HEK293T (cell line): ENCODE measurements around the gene SGIP1.

Source experiments
- CTCF ChIA-PET: fragments of 350-600 bp; formaldehyde crosslinking; extraction: SDS; loops from one replicate; lab custom pipeline; 2021; ENCODE audit warnings: antibody characterized with exemption, inconsistent platforms; lab: Yijun Ruan, JAX
- POLR2A ChIA-PET: fragments of 350-600 bp; formaldehyde crosslinking; extraction: SDS; loops from one replicate; lab custom pipeline; 2020; ENCODE audit warnings: antibody characterized with exemption, inconsistent platforms; lab: Yijun Ruan, JAX
- DNase-seq: peaks from one replicate; pipeline ENCODE4 v3.0.0; 2012; ENCODE audit warnings: mixed read lengths; ENCODE audit errors: extremely low spot score
- ARNT ChIP-seq: fragments of 450-650 bp; IDR thresholded peaks from 2 replicates; pipeline ENCODE4 v1.6.1; 2017; ENCODE audit warnings: mild to moderate bottlenecking
- BHLHE40 ChIP-seq: fragments of 450-650 bp; IDR thresholded peaks from 2 replicates; pipeline ENCODE4 v1.6.1; 2016; ENCODE audit warnings: mild to moderate bottlenecking, moderate library complexity, borderline replicate concordance
- CTBP1 ChIP-seq: fragments of 450-650 bp; IDR thresholded peaks from 2 replicates; pipeline ENCODE4 v1.6.1; 2016; ENCODE audit warnings: borderline replicate concordance
- ELF4 ChIP-seq: fragments of 450-650 bp; IDR thresholded peaks from 2 replicates; pipeline ENCODE4 v1.6.1; 2017; ENCODE audit warnings: antibody characterized with exemption
- FOXA1 ChIP-seq: fragments of 450-650 bp; IDR thresholded peaks from 2 replicates; pipeline ENCODE4 v1.6.1; 2016; ENCODE audit warnings: mild to moderate bottlenecking
- FOXK2 ChIP-seq: fragments of 450-650 bp; IDR thresholded peaks from 2 replicates; pipeline ENCODE4 v1.6.1; 2016; ENCODE audit warnings: mild to moderate bottlenecking
- FOXM1 ChIP-seq: fragments of 450-650 bp; IDR thresholded peaks from 2 replicates; pipeline ENCODE4 v1.6.1; 2017; ENCODE audit warnings: mild to moderate bottlenecking, borderline replicate concordance
- HDGF ChIP-seq: fragments of 450-650 bp; IDR thresholded peaks from 2 replicates; pipeline ENCODE4 v1.6.1; 2017; ENCODE audit warnings: antibody characterized with exemption, borderline replicate concordance
- L3MBTL2 ChIP-seq: fragments of 450-650 bp; conservative IDR thresholded peaks from 2 replicates; pipeline ENCODE4 v1.6.1; 2016; ENCODE audit warnings: mild to moderate bottlenecking
- LEF1 ChIP-seq: fragments of 450-650 bp; IDR thresholded peaks from 2 replicates; pipeline ENCODE4 v1.6.1; 2017; ENCODE audit warnings: mild to moderate bottlenecking, borderline replicate concordance
- NFRKB ChIP-seq: fragments of 450-650 bp; IDR thresholded peaks from 2 replicates; pipeline ENCODE4 v1.6.1; 2016; ENCODE audit warnings: mild to moderate bottlenecking, moderate library complexity
- SP1 ChIP-seq: fragments of 450-650 bp; IDR thresholded peaks from 2 replicates; pipeline ENCODE4 v1.6.1; 2017
- SUZ12 ChIP-seq: fragments of 450-650 bp; IDR thresholded peaks from 2 replicates; pipeline ENCODE4 v1.6.1; 2016; ENCODE audit warnings: mild to moderate bottlenecking
- TARDBP ChIP-seq: fragments of 450-650 bp; IDR thresholded peaks from 2 replicates; pipeline ENCODE4 v1.6.1; 2016
- ZNF384 ChIP-seq: fragments of 450-650 bp; IDR thresholded peaks from 2 replicates; pipeline ENCODE4 v1.6.1; 2016
- TF ChIP-seq, protein P1 (sequence below): fragments of 450-650 bp; IDR thresholded peaks from 2 replicates; pipeline ENCODE4 v1.6.1; 2016

The SGIP1 gene

GRCh38 chr1:66559517-66559916 is 25.6 kb downstream of the SGIP1 start:
- DNase-seq, result no peak
- ChIA-PET POLR2A (no interaction called here), CTCF (interaction anchor here (0.7 kb wide), 1 partner anchor 574 kb away, joined by 3 read pairs; no protein-coding TSS in a partner anchor)
- no peak for TF ChIP-seq TARDBP

DNA sequence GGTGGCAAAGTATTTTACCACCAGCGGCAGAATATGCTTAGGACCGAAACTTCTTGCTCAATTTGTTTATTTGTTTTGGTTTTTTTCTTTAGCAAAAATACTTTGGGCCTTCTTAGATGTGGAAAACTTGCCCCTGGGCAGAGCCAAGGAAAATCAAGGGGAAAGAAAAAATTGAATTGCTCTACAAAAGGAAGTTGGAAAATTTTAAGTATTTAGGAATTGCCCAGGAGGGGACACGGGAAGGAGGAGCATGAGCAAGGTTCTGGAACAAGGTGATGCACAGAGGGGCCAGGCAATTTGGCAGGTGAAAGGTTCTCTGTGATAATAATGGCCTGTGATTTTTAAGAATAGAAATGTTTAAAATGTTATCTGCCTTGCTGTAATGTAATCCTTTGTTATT is 28.6 kb downstream of the SGIP1 start:
- DNase-seq, result no peak
- no peak for TF ChIP-seq HDGF
- TF ChIP-seq ELF4, result no peak
- TF ChIP-seq ARNT, result no peak
- no peak for TF ChIP-seq ZNF384
- TF ChIP-seq SP1, result no peak
- TF ChIP-seq FOXA1, result no peak
- no peak for TF ChIP-seq FOXM1
- TF ChIP-seq TARDBP, result no peak
- TF ChIP-seq CTBP1, result no peak
- TF ChIP-seq SUZ12, result no peak
- TF ChIP-seq, protein P1, sequence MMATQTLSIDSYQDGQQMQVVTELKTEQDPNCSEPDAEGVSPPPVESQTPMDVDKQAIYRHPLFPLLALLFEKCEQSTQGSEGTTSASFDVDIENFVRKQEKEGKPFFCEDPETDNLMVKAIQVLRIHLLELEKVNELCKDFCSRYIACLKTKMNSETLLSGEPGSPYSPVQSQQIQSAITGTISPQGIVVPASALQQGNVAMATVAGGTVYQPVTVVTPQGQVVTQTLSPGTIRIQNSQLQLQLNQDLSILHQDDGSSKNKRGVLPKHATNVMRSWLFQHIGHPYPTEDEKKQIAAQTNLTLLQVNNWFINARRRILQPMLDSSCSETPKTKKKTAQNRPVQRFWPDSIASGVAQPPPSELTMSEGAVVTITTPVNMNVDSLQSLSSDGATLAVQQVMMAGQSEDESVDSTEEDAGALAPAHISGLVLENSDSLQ, result no peak
- TF ChIP-seq BHLHE40, result no peak
- TF ChIP-seq LEF1, result no peak
- TF ChIP-seq L3MBTL2, result no peak
- no peak for TF ChIP-seq FOXK2
- no peak for TF ChIP-seq NFRKB
- ChIA-PET CTCF (no interaction called here), POLR2A (no interaction called here)

DNA sequence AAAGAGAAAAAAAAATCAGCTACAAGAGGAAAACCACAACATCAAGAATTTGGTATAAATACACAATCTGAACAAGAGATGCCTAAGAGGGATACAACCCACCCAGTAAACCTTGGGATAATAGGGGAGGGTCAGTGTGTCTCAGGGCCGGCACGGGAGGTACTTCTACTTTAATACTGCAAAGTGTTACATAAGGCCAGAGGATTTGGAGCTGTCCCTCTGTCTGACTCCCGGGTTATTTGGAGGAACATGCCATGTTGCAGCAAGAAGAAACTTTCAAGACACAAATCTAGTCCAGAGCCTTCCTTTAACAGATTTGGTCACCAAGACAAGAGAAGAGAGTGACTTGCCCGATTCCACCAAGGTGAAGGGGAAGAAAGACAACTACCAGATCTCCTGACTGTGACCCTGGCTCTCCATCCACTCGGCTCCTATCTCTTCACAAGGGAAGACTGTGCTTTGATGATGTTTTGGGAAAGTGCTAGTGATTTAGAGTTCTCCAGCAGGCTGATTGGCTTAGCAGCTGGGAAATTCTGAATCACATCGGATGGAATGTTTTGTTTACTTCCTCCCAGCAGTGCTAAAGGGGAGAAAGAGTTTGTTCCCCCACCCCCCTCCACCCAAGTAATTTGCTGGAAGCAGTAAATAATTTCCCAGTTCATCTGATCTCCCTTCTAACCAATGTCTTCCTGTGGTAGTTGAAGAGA is 29.3 kb downstream of the SGIP1 start:
- ChIA-PET CTCF (no interaction called here), POLR2A (no interaction called here)
- TF ChIP-seq BHLHE40 (no peak), L3MBTL2 (no peak), SUZ12 (no peak), ZNF384 (no peak), CTBP1 (no peak), LEF1 (no peak), NFRKB (no peak), FOXA1 (no peak), FOXM1 (no peak), SP1 (no peak), ARNT (no peak), ELF4 (no peak)
- DNase-seq, result no peak

GRCh38 chr1:66563941-66564630 is 30.1 kb downstream of the SGIP1 start:
- no peak for DNase-seq
- POLR2A ChIA-PET, result no interaction called here
- TF ChIP-seq ZNF384, result no peak
- no peak for TF ChIP-seq CTBP1
- no peak for TF ChIP-seq HDGF
- TF ChIP-seq SP1, result no peak
- no peak for TF ChIP-seq L3MBTL2
- TF ChIP-seq SUZ12, result no peak
- TF ChIP-seq TARDBP, result no peak
- TF ChIP-seq, protein P1, result no peak
- TF ChIP-seq FOXA1, result no peak
- TF ChIP-seq BHLHE40, result no peak
- no peak for TF ChIP-seq FOXK2
- no peak for TF ChIP-seq NFRKB
- CTCF ChIA-PET, result no interaction called here

GRCh38 chr1:66570196-66570595 is 36.2 kb downstream of the SGIP1 start:
- ChIA-PET CTCF (no interaction called here), POLR2A (no interaction called here)
- TF ChIP-seq ELF4 (no peak), HDGF (no peak), BHLHE40 (no peak), FOXK2 (no peak), TARDBP (no peak), FOXM1 (no peak), LEF1 (no peak), CTBP1 (no peak)
- TF ChIP-seq, protein P1, result no peak
- DNase-seq, result no peak

DNA sequence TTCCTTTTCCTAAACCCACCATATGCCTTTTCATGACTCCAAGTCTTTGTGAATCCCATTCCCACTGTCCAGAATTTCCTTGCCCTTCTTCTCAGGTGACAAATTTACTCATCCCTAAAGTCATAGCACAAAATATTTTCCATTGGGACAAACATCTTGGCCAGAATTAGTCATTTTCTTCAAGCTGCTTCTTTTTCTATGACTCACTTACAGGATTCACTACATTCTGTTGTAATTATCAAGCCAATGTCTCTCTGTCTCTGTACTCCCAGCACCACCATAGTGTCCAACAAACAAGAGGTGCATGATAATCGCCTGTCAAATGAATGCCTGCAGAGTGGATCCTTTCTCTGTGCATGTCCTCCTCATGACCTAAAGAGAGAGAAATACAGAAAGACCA is 37.8 kb downstream of the SGIP1 start:
- POLR2A ChIA-PET, result no interaction called here
- TF ChIP-seq FOXM1 (no peak), ARNT (no peak), TARDBP (no peak), ZNF384 (no peak), LEF1 (no peak), SP1 (no peak), NFRKB (no peak), BHLHE40 (no peak), FOXA1 (no peak), FOXK2 (no peak), ELF4 (no peak), SUZ12 (no peak), CTBP1 (no peak)
- TF ChIP-seq, protein P1, result no peak
- CTCF ChIA-PET, result interaction anchor here (1.1 kb wide), 1 partner anchor 155 kb away, joined by 3 read pairs; no protein-coding TSS in a partner anchor
- DNase-seq, result no peak
